Hematopoietic multipotent progenitor cell (in vitro differentiated cells): ENCODE results near the gene NOX5. TPM values are rescaled to one million over a fixed set of nuclear protein-coding genes. Genes with fewer than 3 reads are reported as not detected.

Experiments used
- DNase-seq, 3 donors: peaks; one replicate each; pipeline ENCODE4 v3.0.0-alpha.2; 2011 to 2015; ENCODE audit warnings: low read depth in 2 of 3, low spot score in 2 of 3
- total RNA-seq: library from RNA; depleted of rRNA; stranded (reverse); fragments of >200 nt; gene quantifications from one replicate; pipeline ENCODE4 v1.2.3, GENCODE V29; 2012

Gene NOX5
- total RNA-seq, 1 donor = under 0.01 TPM

DNA sequence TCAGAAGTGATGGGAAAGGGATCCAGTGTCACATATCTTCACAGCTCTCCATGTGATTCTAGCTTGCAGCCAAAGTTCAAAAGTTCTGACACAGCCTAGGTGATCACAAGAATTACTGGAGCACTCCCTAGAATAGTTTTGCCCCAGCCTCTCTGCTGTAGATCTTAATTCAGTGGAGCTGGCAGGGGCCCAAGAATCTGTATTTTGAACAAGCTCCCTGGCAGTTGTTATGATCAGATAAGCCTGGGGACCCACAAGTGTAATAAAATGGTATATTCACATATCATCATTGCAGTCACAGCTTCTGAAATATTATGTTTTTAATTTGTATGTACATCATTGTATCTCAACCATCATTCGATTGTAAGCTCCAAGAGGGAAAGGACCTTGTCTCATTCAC lies 62.3 kb downstream of the NOX5 start:
- peak in 1 of 3 donors; percentile 25 for DNase-seq

DNA sequence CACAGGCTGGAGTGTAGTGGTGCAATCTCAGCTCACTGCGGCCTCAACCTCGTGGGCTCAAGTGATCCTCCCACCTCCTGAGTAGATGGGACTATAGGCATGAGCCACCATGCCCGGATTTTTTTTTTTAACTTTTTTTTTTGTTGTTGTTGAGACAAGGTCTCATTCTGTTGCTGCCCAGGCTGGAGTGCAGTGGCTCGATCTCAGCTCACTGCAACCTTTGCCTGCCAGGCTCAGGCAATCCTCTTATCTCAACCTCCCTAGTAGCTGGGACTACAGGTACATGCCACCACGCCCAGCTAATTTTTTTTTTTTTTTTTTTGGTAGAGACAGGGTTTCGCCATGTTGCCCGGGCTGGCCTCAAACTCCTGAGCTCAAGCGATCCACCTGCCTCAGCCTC lies 64.1 kb downstream of the NOX5 start:
- no peak for DNase-seq

DNA sequence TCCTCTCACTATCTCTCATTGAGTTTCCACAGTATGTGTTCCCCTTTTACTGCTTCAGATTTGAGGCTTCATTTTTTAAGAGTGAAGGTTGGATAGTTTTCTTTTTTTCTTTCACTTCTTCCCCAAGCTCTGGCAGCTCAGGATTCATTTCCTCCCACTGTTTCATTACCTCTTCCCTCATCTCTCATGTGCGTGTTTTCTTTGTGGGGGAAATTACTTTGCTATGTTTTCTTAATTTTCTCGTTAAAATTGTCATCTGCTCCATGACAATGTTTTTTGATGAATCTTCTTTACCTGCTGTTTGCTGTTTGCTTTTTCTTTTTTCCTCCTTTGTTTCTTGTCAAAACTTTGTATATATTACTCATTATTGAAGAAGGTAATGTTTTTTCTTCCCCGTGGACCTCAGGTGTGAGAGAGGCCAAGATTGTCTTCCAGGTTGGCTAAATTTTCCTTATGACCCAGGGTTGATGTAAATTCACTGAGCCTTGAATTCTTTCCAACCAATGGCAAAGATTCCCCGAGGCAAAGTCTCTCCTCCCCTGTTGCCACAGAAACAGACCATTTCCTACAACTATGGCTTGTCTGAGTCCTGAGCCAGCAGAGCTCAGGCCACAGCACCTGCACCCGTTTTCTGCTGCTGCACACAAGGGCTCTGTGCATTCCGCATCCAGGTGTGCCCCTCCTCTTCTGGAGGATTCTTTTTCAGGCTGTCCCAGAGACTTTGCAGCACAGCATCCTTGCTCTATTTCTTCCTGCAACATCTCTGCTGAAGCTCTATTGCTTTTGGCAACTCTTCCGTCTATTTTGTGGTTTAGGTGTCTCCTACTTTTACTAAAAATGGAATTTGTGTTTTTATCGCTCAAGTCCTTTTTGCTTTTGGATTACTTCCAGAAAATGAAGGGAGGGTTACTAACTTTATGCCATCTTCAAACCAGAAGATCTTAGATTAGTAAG lies 66.1 kb downstream of the NOX5 start:
- no peak for DNase-seq

DNA sequence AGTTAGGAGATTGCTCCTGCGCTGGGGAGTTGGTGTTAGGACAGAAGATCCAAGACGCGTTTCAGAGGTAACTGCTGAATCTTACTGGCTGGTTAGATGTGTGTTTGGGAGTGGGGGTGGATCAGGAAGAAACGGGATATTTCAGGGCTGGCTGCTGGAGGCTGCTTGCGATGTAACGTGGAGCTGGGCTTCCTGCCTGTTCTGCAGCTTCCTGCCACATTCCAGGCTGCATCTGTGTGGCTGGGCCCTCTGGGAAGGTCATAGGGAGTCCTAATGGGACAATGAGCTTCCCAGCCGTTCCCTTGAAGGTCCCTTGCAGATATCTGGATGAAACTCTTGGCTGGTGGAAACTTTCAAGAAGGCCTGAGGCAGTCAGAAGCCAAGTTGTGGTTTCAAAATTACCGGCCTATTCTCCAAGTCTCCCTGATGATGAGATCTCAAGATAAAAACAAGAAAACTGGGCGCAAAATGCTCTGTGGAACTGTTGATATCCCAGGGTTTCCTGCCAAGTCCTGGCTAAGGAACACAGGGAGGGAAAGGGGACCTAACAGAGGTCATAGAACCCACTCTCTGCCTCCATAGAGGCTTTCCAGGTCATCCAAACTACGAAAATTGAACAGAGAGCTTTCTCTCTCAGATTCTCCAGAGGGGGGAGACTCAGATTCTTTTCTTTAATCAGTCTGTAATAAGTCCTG lies 67.0 kb downstream of the NOX5 start:
- DNase-seq = no peak

DNA sequence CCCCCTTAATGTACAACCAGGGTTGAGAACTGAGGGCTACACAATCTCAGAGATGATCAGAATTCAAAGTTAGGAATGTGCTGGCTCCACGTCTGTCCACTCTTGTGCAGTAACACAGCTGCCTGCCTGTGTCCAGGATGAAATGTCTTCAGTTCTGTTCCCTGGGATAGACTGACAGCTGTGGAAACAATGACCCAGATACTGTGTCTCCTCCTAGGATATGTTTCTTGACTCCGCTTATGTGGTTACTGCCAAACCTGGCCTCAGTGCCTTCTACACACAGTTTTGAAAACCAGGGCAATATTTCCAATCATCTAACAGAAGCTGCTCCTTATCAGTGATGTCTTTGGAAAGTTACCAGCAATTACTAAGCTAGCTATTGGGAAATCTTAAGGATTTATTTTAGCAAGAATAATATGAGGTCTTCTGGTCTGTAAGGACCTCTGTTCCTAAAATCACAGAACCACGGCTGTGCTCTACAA lies 67.6 kb downstream of the NOX5 start:
- DNase-seq = no peak

DNA sequence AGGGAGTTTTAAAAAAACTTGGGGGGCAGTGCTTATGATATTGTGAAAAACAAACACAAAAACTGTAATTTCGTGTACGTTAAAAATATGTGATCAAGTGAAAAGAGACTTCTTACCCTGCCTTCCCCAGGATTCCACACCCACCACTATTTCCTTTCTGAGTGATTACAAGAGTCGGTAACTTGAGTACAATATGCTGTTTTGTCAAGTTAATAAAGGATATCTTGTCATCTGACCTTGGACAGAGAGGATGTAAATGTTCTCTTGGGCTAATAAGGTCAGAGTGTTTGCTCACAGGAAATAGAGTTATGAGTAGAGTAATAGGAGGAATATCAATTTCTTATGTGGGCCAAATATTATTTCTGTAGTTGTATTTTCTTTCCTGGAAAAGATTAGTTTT lies 68.1 kb downstream of the NOX5 start:
- no peak for DNase-seq

DNA sequence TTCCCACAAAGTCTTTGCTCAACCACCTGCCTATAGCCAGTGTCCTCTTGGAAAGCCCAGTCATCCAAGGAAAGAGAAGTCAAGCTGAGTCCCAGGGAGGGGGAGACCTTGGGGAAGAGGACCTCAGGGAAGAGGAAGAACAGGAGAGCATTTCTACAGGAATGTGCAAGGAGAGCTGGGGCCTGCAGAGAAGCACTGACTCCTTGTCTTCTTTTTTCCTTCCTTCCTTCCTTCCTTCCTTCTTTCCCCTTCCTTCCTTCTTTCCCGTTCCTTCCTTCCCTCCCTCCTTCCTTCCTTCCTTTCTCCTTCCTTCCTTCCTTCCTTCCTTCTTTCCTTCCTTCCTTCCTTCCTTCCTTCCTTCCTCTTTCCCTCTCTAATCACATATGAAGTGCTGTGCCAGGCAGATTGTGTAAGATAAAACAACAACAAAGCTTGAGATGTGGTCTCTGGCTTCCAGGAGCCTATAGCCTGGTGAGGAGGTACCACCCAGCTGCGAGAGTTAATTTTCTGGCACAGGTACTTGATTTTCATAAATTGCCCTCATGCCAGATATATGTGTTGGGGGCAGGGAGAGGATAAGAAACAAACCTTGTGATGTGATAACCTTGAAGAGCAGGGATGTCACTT lies 70.0 kb downstream of the NOX5 start:
- DNase-seq = no peak

DNA sequence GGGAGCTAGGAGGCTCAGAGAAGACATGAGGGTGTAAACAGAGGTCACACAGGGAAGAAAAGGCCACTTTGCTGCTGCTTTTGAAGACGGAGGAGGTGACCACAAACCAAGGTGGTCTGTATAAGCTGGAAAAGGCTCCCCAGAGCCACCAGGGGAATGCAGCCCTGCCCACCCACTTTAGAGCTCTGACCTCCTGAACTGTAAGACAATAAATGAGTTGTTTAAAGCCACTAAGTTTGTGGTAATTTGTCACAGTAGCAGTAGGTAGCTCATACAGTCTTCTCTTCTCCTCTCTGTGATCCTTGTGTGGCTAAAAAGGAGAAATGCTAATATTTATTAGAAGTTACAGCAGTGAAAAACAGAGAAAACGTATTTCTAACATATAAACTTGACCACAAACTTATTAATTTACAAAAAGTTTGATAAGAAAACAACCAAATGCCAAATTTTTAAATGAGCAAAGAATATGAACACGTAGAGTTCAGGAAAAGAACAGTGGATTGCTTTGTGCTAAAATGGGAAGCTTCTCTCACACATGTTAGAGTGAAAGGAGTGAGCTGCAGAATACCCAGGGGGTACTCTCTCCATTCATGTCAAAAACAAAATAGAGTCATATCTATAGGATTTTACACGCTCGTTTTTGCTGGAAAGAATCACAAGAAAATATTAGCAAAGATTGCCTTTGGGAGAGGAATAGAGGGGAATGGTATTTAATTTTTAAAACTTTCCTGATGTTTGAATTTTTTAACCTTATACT lies 71.0 kb downstream of the NOX5 start:
- DNase-seq = no peak

DNA sequence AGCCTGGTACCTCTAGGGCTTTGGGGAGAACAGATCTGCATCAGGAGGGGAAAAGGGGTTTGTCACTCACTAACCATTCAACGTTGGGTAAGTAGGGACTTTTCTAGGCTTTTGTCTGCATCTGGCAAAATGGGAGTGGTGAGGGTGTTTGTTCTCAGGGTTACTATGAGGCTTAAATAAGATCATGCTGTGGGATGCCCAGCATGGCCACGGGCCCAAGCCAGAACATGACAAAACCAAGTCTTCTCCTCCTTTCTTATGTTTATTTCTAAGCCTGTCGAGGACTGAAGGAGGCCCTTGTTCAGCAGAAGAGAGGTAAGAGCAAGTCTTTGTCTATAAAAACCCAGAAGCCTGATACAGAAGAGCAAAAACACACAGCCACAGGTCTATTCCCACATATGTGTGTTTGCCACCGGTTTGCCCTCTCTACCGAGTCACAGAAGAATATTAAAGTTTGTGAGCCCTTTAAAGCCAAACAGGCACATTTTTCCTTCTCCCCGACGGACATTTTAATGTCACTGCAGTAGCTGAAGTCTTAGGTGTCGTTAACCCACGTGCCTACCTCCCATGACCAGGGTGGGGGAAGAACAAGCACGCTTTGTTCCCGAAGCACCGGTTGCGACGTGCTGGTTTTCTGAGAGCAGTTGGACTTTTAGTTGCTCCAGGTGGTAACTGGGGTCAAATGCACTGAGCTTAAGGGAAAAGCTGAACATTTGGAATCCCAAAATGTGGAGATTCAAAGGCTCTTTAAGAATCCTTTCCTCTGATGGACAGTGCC lies 72.1 kb downstream of the NOX5 start:
- DNase-seq = no peak

DNA sequence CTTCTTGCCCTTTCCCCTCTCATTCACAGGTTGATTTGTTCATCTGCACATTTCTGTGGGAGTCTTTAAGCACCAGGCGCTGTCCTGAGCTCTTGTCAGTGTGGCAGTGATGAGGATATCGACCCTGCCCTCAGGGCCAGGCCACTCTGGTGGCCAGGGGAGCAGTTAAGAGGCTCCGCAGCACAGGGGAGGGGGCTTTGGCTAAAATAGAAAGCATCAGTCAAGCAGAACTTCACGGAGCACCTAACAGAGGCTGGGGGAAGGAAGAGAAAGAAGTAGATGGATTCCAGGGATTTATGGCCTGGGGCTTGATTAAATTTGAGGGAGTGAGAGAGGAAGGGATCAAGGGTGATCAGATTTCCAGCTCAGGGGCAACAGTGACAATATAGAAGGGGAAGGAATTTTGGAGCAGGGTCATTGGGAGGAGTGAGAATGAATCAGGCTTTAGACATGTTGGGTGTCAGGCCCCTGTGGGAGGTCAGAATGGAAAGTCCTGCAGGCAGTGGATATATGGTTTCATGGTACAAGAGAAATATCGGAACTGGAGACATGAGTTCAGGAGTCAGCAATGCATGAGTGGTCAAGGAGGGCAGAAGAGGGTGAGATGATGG lies 73.0 kb downstream of the NOX5 start:
- DNase-seq = no peak

DNA sequence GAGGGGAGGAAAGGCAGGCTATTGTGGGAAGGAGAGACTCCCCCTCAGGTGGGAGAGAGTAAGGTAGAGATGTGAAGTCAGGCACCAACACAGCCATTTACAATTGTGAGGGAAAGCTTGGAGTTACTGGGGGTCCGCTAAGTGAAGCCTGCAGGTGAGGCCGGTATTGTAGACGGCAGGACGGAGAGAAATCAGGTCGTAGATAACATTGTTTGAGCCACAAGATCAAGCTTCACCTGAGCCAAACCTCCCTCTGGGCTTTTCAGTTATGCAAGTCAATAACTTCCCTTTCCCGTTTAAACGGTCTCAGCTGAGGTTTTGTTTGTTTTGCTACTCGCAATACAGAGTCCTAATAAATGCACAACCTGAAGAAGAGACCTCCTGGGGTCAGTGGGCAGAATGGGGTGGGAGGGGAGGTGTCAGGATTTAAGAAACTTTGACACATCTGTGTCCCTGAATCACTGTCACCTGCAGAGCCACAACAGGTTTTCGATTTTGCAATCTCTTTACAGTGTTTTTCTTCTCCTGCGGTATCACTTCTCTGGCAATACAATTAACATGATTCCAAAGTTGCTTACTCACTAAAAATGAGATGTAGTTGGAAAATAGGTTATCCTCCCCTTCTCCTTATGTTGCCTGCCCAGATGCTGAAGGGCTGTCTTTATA lies 73.9 kb downstream of the NOX5 start:
- peak in 1 of 3 donors; percentile 40 for DNase-seq

DNA sequence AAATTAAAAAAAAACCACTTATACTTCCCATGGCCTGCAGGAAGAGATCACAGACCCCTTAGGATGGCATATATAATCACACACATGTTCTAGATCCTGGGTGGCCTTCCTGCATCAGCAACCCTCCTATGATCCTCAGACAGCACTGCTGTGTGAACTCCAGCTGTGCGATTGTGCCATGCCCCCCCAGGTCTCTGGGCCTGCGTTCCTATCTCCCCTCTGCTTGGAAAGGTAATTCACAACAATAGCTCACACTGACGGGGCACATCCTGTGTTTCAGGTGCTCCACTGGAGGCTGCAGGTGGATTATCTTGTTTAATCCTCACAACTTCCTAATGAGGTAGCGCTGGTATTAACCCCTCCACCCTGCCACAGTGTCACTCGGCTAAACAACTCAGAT lies 74.8 kb downstream of the NOX5 start:
- no peak for DNase-seq

DNA sequence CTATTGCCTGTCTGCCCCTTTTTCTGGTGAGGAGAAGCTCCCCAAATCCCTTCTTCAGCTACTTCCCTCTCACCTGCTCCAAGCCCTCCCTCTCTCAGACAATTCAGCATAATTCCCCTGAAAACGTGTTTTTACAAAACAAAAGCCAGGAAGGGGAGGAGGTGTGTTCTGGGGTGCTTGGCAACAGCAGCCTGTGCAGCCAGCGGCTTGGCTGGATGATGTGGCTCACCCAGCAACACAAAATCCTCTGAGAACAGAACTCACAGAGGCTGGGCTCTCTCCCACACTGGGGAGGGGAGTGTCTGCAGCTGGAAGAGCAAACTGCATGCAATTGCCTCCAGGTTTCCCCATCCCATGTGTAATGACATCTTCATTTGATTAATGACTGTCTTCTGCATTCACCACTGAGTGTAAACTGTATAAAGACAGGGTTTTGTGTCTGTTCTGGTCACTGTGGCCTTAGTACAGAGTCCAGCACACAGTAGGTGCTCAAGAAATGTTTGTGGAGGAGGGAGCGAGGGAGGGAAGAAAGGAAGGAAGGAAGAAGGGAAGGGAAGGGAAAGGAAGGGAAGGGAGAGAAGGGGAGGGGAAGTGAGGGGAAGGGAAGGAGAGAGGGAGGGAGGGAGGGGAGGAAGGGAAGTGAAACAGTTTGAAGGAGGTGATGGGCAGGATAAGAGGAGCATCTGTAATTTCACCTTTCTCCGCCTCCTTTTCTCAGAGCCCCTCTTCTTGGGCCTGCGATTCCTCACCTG lies 75.9 kb downstream of the NOX5 start:
- peak in 1 of 3 donors; percentile 33 for DNase-seq

DNA sequence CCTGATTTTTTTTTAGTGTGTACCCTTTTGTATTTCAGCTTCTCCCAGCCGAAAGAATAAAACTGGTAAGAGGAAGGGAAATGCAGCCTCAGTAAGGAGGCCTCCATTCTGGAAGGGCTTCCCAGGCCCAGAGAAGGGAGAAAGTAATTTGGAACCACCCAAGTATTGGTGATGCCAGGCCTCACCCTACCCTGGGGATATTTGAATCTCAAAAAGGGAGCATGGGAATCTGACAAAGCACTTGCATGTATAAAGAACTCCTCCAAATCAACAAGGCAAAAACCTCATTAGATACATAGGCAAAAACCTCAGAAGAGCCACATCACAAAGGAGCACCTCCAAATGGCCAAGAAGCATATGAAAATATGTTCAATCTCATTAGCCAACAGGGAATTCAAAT lies 77.2 kb downstream of the NOX5 start:
- no peak for DNase-seq

DNA sequence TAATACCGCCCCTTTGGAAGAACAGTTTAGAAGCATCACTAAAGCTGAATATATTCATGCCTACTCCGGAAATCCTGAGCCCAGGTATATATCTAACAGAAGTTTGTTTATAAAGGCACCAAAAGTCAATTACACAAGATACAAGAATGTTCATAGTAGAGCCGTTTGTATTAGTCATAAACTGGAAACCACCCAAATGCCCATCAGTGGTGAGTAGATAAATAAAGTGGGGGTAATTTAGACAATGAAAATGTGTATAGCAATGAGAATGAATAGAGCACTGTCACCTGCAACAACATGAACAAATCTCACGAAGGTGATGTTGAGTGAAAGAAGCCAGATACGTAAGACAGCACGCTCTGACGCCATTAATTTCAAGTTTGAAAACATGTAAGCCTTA lies 77.7 kb downstream of the NOX5 start:
- no peak for DNase-seq

DNA sequence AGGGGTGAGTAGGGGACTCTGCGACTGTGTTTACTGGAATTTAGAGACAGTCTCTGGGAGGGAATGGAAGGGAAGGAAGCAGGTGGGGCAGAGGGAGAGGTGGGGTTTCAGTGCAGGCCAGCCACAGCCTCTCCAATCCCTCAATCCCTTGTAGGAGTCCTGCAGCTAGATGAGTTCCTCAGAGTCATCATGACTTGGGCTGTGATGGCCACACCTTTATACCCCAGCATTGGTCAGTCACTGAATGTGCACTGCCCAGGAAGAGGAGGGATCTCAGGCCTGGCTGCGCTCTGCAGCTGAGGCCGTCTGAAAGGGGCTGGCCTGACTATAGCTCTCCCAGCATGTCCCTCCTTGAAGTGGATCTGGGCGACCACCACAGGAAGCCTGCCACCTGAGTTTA lies 78.6 kb downstream of the NOX5 start:
- DNase-seq = peak in 1 of 3 donors; percentile 49

DNA sequence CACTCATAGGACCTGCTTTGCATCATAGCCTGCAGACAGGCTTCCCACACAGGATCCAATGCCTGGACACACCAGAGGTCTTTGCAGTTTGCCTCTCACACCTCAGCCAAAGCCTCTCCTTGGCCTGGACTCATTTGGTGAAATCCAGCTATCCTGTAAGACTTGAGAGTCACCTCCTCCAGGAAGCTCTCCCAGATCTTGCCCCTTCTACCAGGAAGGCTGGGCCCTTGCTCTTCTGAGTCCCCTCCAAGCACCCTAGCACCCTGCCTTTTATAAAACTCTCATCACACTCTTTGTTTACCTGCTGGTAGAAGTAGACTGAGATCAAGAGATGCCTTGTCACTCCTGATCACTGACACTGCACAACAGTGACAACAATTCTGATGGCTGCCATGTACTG lies 79.1 kb downstream of the NOX5 start:
- DNase-seq = no peak
